ENCODE results near the gene VGLL4.

Gene VGLL4

GRCh38 chr3:11679964-11680363, 36.2 kb upstream of the VGLL4 start:
- DNase-seq (ENCODE audit: low read depth in 2 of 2) = no peak
- no peak overlapping the region for H3K4me3 ChIP-seq (replicated peaks in 1 of 2; ENCODE audit: low read depth in 2 of 2, low read length in 2 of 2)
- no peak for TF ChIP-seq CTCF (IDR thresholded peaks at IDR 0.05; ENCODE audit: low read depth, low read length)

GRCh38 chr3:11672363-11672762, 28.6 kb upstream of the VGLL4 start:
- no peak overlapping the region for H3K4me3 ChIP-seq (replicated peaks in 1 of 2; ENCODE audit: low read depth in 2 of 2, low read length in 2 of 2)
- DNase-seq (ENCODE audit: low read depth in 2 of 2) = no peak
- TF ChIP-seq CTCF (IDR thresholded peaks at IDR 0.05; ENCODE audit: low read depth, low read length) = no peak

- DNase-seq (ENCODE audit: low read depth in 2 of 2) = peak; percentile 56 to 71
- no peak overlapping the region for H3K4me3 ChIP-seq (replicated peaks in 1 of 2; ENCODE audit: low read depth in 2 of 2, low read length in 2 of 2)
- no peak for TF ChIP-seq CTCF (IDR thresholded peaks at IDR 0.05; ENCODE audit: low read depth, low read length)
These were observed 28.0 kb upstream of the VGLL4 start for GRCh38 chr3:11671648-11672100.

- TF ChIP-seq CTCF (IDR thresholded peaks at IDR 0.05; ENCODE audit: low read depth, low read length) = no peak
- DNase-seq (ENCODE audit: low read depth in 2 of 2) = peak in 1 of 2 donors; percentile 47
- no peak overlapping the region for H3K4me3 ChIP-seq (replicated peaks in 1 of 2; ENCODE audit: low read depth in 2 of 2, low read length in 2 of 2)
These were observed 24.8 kb upstream of the VGLL4 start for GRCh38 chr3:11668243-11669235.

- no peak for TF ChIP-seq CTCF (IDR thresholded peaks at IDR 0.05; ENCODE audit: low read depth, low read length)
- DNase-seq (ENCODE audit: low read depth in 2 of 2) = no peak
These were observed 21.6 kb upstream of the VGLL4 start for GRCh38 chr3:11665331-11665730.

GRCh38 chr3:11662392-11662990, 18.8 kb upstream of the VGLL4 start:
- TF ChIP-seq CTCF (IDR thresholded peaks at IDR 0.05; ENCODE audit: low read depth, low read length) = peak; percentile 58
- peak; percentile 41 to 56 for DNase-seq (ENCODE audit: low read depth in 2 of 2)
- no peak overlapping the region for H3K4me3 ChIP-seq (replicated peaks in 1 of 2; ENCODE audit: low read depth in 2 of 2, low read length in 2 of 2)

More at GRCh38 chr3:11665331-11665730, 21.6 kb upstream of the VGLL4 start:
- no peak overlapping the region for H3K4me3 ChIP-seq (replicated peaks in 1 of 2; ENCODE audit: low read depth in 2 of 2, low read length in 2 of 2)

Data from cardiac fibroblast (primary cell).